Central memory CD4-positive, alpha-beta T cell (primary cell): ENCODE results near the gene AFF3.
"Not testable (repeated sequence)": the region's sequence is repeated elsewhere in the genome, so short reads cannot be mapped to it uniquely, and the experiment has no call there.

Source experiments
- DNase-seq: peaks from one replicate; pipeline ENCODE4 v3.0.0; 2022

Gene AFF3

GRCh38 chr2:99504844-99505584 lies 637.4 kb downstream of the AFF3 start:
- DNase-seq, result no peak

GRCh38 chr2:99503662-99504416 lies 638.6 kb downstream of the AFF3 start:
- DNase-seq, result not testable (repeated sequence)

- DNase-seq, result no peak
Observed at GRCh38 chr2:99496021-99496420, 646.4 kb downstream of the AFF3 start.
